MM.1S (cell line): ENCODE data around the gene NCSTN.

Experiments used
- CTCF ChIP-seq: fragments of 300-600 bp; sonication (generic); IDR thresholded peaks from 2 replicates; pipeline ENCODE4 v1.5.1; 2016; ENCODE audit warnings: antibody characterized with exemption, low read length, mixed read lengths
- EZH2phosphoT487 ChIP-seq: fragments of 300-600 bp; sonication (generic); IDR thresholded peaks from 2 replicates; pipeline ENCODE4 v1.6.1; 2018; ENCODE audit warnings: antibody characterized with exemption, low read length

GRCh38 chr1:160296036-160296435 is 47.1 kb upstream of the NCSTN start:
- no peak for TF ChIP-seq EZH2phosphoT487
- TF ChIP-seq CTCF: no peak
